ENCODE measurements around the gene PRXL2C.

Gene PRXL2C

DNA sequence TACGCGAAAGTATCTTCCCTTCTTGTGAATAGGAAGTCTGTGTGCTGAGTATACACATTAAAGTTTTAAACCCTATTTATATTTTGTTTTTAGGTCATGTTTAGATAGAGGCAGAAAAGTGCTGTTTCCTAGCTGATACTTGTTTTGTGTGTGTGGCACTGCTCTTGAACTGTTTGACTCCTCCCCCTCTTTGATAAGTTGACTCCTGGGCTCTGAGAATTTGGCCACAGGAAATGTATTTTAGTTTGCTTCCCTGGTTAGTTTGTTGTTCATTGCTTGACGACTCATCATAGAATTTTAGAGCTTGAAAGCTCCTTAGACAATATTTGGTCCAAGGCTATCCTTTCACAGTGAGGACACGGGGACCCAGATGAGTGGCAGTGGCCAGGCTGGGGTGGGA is 33.5 kb downstream of the PRXL2C start:
- H3K4me3 ChIP-seq (replicated peaks; ENCODE audit: low read depth, low read length) = no peak overlapping the region
- TF ChIP-seq, protein P1, sequence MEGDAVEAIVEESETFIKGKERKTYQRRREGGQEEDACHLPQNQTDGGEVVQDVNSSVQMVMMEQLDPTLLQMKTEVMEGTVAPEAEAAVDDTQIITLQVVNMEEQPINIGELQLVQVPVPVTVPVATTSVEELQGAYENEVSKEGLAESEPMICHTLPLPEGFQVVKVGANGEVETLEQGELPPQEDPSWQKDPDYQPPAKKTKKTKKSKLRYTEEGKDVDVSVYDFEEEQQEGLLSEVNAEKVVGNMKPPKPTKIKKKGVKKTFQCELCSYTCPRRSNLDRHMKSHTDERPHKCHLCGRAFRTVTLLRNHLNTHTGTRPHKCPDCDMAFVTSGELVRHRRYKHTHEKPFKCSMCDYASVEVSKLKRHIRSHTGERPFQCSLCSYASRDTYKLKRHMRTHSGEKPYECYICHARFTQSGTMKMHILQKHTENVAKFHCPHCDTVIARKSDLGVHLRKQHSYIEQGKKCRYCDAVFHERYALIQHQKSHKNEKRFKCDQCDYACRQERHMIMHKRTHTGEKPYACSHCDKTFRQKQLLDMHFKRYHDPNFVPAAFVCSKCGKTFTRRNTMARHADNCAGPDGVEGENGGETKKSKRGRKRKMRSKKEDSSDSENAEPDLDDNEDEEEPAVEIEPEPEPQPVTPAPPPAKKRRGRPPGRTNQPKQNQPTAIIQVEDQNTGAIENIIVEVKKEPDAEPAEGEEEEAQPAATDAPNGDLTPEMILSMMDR (IDR thresholded peaks at IDR 0.05; ENCODE audit: low read length, missing control alignments) = no peak
- DNase-seq (ENCODE audit: low read depth) = no peak

DNA sequence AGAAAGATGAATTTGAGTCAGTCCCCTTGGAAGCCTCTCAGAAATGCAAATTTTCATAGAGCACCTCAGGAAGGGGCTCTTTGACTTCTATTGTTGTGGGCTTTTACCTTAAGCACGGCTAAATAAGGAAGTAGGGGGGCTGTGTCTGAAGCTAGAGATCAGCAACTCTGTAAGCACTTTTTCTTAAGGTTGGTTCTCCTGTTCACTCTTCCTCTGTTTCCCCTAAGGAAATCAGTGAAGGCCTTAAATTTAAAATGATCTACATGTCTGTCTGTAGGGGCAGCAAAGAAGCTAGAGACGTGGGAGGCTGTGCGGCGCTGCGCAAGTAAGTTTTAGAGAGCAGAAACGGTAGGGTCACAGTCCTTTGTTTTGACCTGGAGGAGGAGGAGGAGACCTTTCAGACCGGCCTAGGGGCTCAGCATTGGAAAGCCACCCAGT is 34.3 kb downstream of the PRXL2C start:
- no peak overlapping the region for H3K4me3 ChIP-seq (replicated peaks; ENCODE audit: low read depth, low read length)
- DNase-seq (ENCODE audit: low read depth) = no peak
- TF ChIP-seq, protein P1 (IDR thresholded peaks at IDR 0.05; ENCODE audit: low read length, missing control alignments) = peak; percentile 1

DNA sequence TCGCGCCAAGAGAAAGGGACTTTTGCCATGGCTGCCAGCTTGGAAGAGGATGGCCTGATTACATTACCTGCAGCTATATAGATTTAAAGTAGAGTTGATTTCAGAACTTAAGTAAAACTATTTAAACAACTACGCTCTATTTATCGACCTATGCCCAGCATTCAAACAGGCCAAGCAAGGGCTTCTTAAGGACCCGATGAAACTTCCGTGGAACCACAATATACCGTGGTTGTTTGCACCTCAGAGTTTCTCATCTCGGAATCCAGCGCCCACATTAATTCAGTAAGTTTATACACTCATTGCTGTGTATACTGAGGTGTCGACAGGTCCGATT is 35.0 kb downstream of the PRXL2C start:
- peak overlapping the region; percentile 58 for H3K4me3 ChIP-seq (replicated peaks; ENCODE audit: low read depth, low read length)
- TF ChIP-seq, protein P1 (IDR thresholded peaks at IDR 0.05; ENCODE audit: low read length, missing control alignments) = no peak
- no peak for DNase-seq (ENCODE audit: low read depth)

DNA sequence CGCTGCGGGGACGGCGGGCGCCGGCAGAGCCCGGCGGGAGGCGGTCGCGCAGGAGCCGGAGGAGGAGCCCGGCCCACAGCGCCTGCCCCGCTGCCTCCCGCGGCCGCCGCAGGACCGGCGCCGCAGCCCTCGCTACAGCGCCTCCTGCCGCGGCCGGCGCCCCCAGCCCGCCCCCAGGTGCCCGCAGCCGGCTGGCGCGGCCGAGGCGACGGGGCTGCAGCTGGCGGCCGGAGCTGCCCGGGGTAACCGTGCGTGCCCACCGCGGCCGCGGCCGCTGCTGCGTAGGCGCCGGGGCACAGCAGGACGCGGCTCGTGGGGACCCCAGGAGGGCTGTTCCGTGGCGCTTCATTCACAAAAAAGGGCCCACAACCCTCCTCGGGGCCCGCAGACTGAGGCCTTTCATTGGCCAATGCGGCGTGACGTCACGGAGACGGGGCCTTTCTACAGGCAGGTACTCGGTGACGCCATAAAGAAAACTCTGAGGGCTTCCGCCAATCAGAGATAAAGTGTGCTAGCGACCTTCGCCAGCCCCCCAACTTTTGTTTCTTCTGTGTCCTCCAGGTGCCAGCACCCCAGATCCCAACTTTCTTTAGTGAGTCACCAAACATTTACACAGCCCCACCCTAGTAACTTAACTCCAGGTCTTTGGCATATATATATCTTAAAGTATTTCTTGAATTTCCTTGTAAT is 35.5 kb downstream of the PRXL2C start, which contains the start of gene CDC14B:
Gene CDC14B (minus strand): TSS at position 353 of the 690 bp plus-strand sequence. CDS start 465 bp downstream, outside the sequence.
- peak within 1 kb of the TSS; percentile 66 for H3K4me3 ChIP-seq (replicated peaks; ENCODE audit: low read depth, low read length)
- DNase-seq (ENCODE audit: low read depth) = peak; percentile 91
- TF ChIP-seq, protein P1 (IDR thresholded peaks at IDR 0.05; ENCODE audit: low read length, missing control alignments) = no peak

DNA sequence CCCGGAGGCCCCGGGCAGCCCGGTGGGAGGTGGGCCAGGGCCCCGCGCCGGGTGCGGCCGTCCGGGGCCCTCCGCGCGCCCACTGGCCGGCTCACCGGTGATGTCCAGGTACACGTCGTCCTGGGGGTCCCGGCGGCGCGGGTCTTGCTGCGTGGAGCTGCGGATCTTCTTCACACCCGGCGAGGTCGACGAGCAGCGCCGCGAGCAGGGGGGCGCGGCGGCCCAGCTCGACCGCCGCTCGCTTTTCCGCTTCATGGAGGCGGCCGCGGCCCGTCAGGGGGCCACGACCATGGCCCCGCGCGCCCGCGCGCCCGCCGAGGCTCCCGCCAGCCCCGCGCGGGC is 36.0 kb downstream of the PRXL2C start:
- DNase-seq (ENCODE audit: low read depth) = no peak
- TF ChIP-seq, protein P1 (IDR thresholded peaks at IDR 0.05; ENCODE audit: low read length, missing control alignments) = no peak
- H3K4me3 ChIP-seq (replicated peaks; ENCODE audit: low read depth, low read length) = peak overlapping the region; percentile 66

DNA sequence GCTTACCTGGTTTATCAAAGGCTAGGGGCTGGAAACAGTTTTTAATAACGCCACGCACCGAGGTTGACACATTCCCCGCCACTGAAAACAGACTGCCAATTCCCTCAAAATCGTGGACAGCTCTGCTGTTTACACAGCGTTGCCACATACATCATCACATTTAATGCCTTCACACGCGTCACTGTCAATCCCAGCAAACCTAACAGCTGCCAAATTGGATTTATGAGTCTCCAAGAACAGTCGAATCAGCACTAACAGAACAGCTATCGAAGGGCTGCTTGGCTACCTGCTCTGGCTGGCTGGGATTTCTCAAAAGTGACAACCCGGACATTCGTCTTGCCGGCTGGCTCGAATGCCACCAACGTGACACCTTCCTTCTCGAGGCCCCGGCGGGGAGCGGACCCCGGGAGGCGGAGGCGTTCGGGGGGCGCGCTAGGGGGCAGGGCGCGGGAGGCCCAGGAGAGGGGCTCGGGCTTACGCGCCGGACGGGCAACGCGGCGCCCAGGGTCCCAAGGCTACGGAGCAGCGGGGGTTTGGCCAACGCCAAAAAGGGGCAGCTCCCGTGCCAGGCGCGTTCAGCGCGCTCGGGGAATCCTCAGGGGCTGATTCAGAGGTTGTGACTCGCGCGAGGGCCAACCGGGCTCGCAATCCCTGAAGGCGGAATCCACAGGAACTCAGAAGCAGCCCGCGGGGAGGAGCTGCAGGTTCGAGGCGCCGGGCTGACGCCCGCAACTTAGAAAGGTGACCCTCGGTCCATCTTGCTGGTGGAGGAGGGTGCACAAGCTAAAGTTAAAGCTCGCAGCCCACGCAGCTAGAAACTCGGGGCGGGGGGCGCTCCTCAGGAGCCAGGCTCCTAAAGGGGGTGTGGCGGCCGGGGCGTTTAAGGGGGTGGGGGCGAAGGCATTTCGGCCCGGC is 36.7 kb downstream of the PRXL2C start:
- TF ChIP-seq, protein P1 (IDR thresholded peaks at IDR 0.05; ENCODE audit: low read length, missing control alignments) = no peak
- DNase-seq (ENCODE audit: low read depth) = peak; percentile 48
- H3K4me3 ChIP-seq (replicated peaks; ENCODE audit: low read depth, low read length) = peak overlapping the region; percentile 66

Measured in fibroblast of pulmonary artery (primary cell).